Activated naive CD8-positive, alpha-beta T cell treated with anti-CD3 and anti-CD28 coated beads, Interleukin-2, amount 50 U/mL, for 24 hours (primary cell): ENCODE measurements around the gene MPND.

Experiments
- ATAC-seq: fragments of 150-1000 bp; cut with Tn5 transposase; one replicate; pipeline ENCODE4 v1.10.0; 2021
- DNase-seq: peaks from one replicate; pipeline ENCODE4 v3.0.0; 2021
- H3K27ac Mint-ChIP-seq: one replicate; pipeline ENCODE4 v1.8.0; 2021; ENCODE audit warnings: mild to moderate bottlenecking, mixed read lengths
- H3K27me3 Mint-ChIP-seq: one replicate; pipeline ENCODE4 v1.8.0; 2021; ENCODE audit warnings: mixed read lengths
- H3K36me3 Mint-ChIP-seq: one replicate; pipeline ENCODE4 v1.8.0; 2021; ENCODE audit warnings: low read depth, mixed read lengths
- H3K4me1 Mint-ChIP-seq: one replicate; pipeline ENCODE4 v1.8.0; 2021; ENCODE audit warnings: mixed read lengths
- H3K4me3 Mint-ChIP-seq: one replicate; pipeline ENCODE4 v1.8.0; 2021; ENCODE audit warnings: mild to moderate bottlenecking, moderate library complexity, mixed read lengths
- H3K9me3 Mint-ChIP-seq: one replicate; pipeline ENCODE4 v1.8.0; 2021; ENCODE audit warnings: mixed read lengths

Gene MPND, protein sequence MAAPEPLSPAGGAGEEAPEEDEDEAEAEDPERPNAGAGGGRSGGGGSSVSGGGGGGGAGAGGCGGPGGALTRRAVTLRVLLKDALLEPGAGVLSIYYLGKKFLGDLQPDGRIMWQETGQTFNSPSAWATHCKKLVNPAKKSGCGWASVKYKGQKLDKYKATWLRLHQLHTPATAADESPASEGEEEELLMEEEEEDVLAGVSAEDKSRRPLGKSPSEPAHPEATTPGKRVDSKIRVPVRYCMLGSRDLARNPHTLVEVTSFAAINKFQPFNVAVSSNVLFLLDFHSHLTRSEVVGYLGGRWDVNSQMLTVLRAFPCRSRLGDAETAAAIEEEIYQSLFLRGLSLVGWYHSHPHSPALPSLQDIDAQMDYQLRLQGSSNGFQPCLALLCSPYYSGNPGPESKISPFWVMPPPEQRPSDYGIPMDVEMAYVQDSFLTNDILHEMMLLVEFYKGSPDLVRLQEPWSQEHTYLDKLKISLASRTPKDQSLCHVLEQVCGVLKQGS

DNA sequence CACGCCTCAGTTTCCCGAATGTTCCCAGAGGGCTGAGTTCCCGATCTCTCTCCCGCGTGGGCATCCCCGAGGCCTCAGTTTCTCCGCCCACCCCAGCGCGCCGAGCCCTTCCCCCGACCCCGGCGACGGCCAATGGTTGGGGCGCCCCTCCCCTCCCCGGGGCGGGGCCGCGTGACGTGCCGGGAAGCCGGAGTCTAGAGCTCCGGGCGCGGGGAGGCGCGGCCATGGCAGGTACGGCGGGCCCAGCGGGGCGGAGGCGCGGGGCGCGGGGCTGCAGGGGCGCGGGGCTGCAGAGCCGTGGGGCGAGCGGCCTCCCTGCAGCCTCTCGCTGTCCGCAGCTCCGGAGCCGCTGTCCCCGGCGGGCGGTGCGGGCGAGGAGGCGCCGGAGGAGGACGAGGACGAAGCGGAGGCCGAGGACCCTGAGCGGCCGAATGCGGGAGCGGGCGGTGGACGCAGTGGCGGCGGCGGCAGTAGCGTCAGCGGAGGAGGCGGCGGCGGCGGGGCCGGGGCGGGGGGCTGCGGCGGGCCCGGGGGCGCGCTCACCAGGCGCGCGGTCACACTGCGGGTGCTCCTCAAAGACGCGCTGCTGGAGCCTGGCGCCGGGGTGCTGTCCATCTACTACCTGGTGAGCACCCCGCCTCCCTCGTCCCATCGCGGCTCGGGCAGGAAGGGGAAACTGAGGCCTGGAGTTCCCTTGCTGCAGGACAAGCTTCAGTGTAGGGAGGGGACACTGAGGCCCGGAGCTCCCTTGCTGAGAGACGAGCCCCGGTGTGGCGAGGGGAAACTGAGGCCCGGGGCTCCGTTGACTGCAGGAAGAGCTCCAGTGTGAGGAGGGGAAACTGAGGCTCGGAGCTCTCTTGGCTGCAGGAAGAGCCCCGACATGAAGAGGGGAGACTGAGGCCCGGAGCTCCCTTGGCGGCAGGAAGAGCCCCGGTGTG is at the start of gene MPND:
TSS of gene MPND (plus strand) at position 193 of the 938 bp plus-strand sequence. CDS start at position 225, 32 bp downstream.
- no peaks in the 10 kb centered on the region for H3K9me3 Mint-ChIP-seq
- peak; percentile 67 for ATAC-seq
- H3K4me3 Mint-ChIP-seq: peak within 1 kb of the TSS; percentile 86

GRCh38 chr19:4294389-4294788 is 49.0 kb upstream of the MPND start:
- no peaks in the 10 kb centered on the region for H3K27me3 Mint-ChIP-seq
- ATAC-seq: no peak
- H3K36me3 Mint-ChIP-seq: no peaks in the 10 kb centered on the region
- no peak overlapping the region for H3K4me3 Mint-ChIP-seq
- peaks cover 9% of the 10 kb centered on the region for H3K4me1 Mint-ChIP-seq
- DNase-seq: no peak
- H3K27ac Mint-ChIP-seq: no peak overlapping the region
- no peaks in the 10 kb centered on the region for H3K9me3 Mint-ChIP-seq

More for the DNA sequence above, at the start of gene MPND:
- H3K27me3 Mint-ChIP-seq: peaks cover 2% of the 10 kb centered on the region
- H3K27ac Mint-ChIP-seq: peak within 1 kb of the TSS; percentile 96
- peaks cover 5% of the 10 kb centered on the region for H3K36me3 Mint-ChIP-seq
- peaks cover 21% of the 10 kb centered on the region for H3K4me1 Mint-ChIP-seq
- DNase-seq: peak; percentile 97

DNA sequence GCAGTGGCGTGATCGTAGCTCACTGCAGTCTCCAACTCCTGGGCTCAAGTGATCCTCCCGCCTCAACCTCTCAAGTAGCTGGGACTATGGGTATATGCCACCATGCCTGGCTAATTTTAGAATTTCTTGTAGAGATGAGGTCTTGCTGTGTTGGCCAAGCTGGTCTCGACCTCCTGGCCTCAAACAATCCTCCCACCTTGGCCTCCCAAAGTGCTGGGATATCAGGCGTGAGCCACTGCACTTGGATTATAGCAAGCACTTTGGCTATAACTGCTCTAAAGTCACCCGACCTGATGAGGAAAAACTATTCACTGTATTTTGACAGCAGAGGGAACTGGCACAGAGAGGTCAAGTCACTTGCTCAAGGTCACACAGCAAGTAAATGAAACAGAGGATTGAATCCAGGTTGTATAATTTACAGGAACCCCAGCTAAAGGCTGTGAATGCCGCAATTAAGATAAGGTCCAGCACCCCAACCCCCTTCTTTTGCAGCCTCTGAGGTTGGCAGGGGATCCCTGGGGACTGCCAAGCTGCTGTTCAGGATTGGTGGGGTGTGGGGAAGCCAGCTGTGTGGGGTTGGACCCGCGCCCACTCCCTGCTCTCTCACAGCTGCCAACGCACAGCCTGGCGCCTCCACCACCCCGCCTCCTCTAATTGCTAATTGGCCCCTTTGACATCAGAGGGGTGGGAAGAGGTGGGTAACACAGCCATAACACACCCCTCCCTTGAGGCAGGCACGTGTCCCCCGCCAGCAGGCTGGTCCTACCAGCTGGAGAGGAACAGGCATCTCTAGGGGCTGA is 47.2 kb upstream of the MPND start:
- Mint-ChIP-seq H3K27me3 (no peaks in the 10 kb centered on the region), H3K27ac (no peak overlapping the region), H3K4me1 (peaks cover 13% of the 10 kb centered on the region), H3K4me3 (no peak overlapping the region), H3K9me3 (no peaks in the 10 kb centered on the region), H3K36me3 (no peaks in the 10 kb centered on the region)
- no peak for DNase-seq
- ATAC-seq: no peak

DNA sequence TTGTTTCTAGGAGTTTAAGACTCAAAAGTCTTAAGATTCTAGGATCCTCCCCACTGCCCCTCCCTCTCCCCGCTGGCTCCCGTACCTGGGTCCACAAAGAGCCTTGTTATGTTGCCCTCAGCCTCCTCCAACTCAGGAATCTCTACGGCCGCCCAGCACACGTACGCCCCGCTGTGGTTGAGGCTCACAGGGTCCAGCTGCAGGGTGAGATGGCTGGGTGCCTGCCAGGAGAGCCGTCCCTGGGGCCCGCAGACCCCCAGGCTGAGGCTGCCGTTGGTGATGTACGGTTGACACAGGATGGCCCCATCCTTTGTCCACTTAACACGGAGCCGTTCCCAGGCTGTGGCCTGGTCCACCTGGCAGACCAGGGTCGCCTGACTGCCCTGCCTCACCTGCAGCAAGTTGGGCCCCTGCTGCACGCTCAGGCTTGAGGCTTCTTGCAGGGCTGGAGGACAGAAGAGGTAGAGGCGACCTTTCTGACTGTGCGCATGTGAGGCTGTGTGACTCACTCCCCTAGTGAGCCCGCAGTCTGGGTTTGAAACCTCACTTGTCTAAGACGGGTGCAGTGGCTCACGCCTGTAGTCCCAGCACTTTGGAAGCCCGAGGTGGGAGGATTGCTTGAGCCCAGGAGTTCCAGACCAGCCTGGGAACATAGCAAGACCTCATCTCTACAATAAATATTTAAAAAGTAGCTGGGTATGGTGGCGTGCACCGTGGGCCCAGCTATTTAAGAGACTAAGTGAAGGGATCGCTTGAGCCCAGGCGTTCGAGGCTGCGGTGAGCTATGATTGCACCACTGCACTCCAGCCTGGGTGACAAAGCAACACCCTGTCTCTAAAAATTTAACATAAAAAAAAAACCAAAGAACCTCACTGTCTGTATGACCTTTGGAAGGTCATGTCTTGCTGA is 45.2 kb upstream of the MPND start:
- Mint-ChIP-seq H3K27me3 (no peaks in the 10 kb centered on the region), H3K36me3 (no peaks in the 10 kb centered on the region), H3K4me3 (no peak overlapping the region), H3K27ac (no peak overlapping the region), H3K4me1 (peaks cover 28% of the 10 kb centered on the region), H3K9me3 (no peaks in the 10 kb centered on the region)
- DNase-seq (peak; percentile 45), ATAC-seq (peak; percentile 96)

- DNase-seq (no peak), ATAC-seq (no peak)
- H3K36me3 Mint-ChIP-seq: no peaks in the 10 kb centered on the region
- H3K27ac Mint-ChIP-seq: no peak overlapping the region
- H3K4me1 Mint-ChIP-seq: peaks cover 33% of the 10 kb centered on the region
- no peaks in the 10 kb centered on the region for H3K9me3 Mint-ChIP-seq
- H3K27me3 Mint-ChIP-seq: no peaks in the 10 kb centered on the region
- no peak overlapping the region for H3K4me3 Mint-ChIP-seq
Observed at GRCh38 chr19:4298810-4299550, 44.4 kb upstream of the MPND start.

DNA sequence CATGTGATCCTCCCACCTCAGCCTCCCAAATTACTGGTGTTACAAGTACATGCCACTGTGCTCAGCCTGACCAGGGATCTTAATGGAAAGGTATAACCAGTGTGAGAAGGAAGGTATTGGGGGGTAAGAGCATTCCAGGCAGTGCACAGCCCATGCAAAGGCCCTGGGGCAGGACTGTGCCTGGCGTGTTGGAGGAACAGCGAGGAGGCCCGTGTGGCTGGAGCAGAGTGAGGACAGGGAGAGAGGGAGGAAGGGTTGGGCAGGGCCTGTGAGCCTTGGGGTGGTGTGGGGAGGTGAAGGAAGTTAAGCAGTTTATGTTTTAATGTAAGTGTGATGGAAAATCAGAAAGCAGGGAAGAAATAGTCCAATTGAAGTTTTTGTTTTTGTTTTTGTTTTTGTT is 42.8 kb upstream of the MPND start:
- no peaks in the 10 kb centered on the region for H3K9me3 Mint-ChIP-seq
- H3K4me3 Mint-ChIP-seq: no peak overlapping the region
- no peak overlapping the region for H3K27ac Mint-ChIP-seq

GRCh38 chr19:4301590-4302242 is 41.6 kb upstream of the MPND start:
- no peaks in the 10 kb centered on the region for H3K9me3 Mint-ChIP-seq
- no peak for ATAC-seq
- peak overlapping the region; percentile 73 for H3K4me3 Mint-ChIP-seq
- no peak for DNase-seq
- peaks cover 3% of the 10 kb centered on the region for H3K27me3 Mint-ChIP-seq
- H3K27ac Mint-ChIP-seq: peak overlapping the region; percentile 61
- no peaks in the 10 kb centered on the region for H3K36me3 Mint-ChIP-seq
- peaks cover 37% of the 10 kb centered on the region for H3K4me1 Mint-ChIP-seq

More for the DNA sequence above, 42.8 kb upstream of the MPND start:
- ATAC-seq (no peak), DNase-seq (no peak)
- Mint-ChIP-seq H3K27me3 (peaks cover 3% of the 10 kb centered on the region), H3K4me1 (peaks cover 37% of the 10 kb centered on the region), H3K36me3 (no peaks in the 10 kb centered on the region)

- Mint-ChIP-seq H3K36me3 (no peaks in the 10 kb centered on the region), H3K27ac (peak within 1 kb of the TSS; percentile 61), H3K27me3 (peaks cover 3% of the 10 kb centered on the region), H3K4me3 (peak within 1 kb of the TSS; percentile 73), H3K9me3 (no peaks in the 10 kb centered on the region), H3K4me1 (peaks cover 37% of the 10 kb centered on the region)
- ATAC-seq (no peak), DNase-seq (peak; percentile 39)
Observed at GRCh38 chr19:4302243-4302640, 41.1 kb upstream of the MPND start, which contains the start of gene TMIGD2. TMIGD2 (minus strand) TSS chr19:4302389; CDS start chr19:4302385, 4 bp downstream.

DNA sequence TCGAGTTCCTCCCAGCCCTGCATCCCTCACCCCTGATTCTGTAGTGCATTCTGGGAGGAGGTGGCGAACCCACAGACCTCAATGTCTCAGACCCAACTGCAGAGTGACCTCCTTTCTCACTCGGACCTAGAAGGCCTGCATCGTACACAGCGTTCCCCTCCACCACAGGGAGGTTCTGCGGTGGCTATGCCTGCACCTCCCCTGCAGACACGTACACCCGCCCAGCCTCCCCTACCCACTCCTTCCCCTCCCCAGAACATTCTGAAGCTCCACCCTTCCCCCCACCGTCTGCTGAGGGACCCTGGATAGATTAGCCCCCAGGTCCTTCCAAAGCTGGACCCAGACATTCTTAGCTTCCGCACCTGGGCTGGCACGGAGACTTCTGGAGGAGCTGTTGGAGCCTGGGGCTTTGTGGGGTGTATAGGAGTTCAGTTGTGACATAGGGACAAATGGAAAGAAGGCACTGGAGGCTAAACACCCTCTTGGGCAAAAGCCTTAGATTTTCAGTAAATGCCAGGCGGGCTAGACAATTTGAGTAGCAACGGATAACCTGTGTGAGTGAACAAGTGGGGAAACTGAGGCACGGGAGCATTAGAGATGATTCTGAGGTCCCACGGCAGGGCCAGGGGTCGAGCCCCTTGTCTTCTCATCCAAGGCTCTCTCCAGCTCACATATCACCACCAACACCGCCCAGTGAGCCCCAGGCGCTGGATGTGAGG is 39.4 kb upstream of the MPND start:
- Mint-ChIP-seq H3K27me3 (peaks cover 3% of the 10 kb centered on the region), H3K27ac (peak overlapping the region; percentile 68), H3K4me1 (peaks cover 28% of the 10 kb centered on the region), H3K36me3 (no peaks in the 10 kb centered on the region), H3K4me3 (peak overlapping the region; percentile 63), H3K9me3 (no peaks in the 10 kb centered on the region)
- no peak for ATAC-seq
- DNase-seq: peak; percentile 19

DNA sequence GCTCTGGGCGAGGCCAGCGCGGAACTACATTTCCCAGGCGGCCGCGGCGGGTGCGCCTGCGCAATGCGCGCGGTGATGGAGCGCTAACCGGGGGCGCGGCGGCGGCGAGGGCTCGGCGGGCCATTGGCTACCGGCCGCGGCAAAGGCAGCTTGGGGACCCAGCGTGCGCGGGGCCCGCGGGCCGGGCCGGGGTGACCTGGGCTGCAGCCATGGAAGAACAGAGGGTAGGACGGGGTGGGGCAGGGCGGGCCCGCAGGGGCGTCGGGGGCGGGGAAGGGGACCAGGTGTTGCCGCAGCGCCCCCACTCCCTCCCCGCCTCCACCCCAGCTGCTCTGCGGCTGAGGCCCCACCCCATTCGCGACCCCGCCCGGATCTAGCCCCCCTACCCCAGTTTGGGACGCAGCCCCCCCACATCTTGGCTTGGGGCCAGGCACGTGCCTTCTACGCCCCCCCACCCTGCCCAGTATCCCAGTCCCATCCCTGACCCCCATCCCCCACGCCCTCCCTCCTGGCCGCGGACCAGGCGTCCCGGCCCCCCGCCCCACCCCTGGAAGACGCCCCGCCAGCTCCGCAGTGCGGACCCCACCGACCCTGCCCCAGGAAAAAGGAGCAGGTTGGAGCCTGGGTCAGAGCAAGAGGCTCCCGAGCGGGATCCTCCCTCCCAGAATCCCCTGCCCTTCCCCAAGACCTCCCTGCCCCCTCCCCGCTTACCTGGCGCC is 38.7 kb upstream of the MPND start, which contains the start of gene FSD1:
TSS of gene FSD1 (plus strand) at position 61 of the 719 bp plus-strand sequence. CDS start at position 210, 149 bp downstream.
- peak; percentile 88 for DNase-seq
- peaks cover 28% of the 10 kb centered on the region for H3K4me1 Mint-ChIP-seq
- ATAC-seq: peak; percentile 86
- H3K36me3 Mint-ChIP-seq: no peaks in the 10 kb centered on the region
- H3K4me3 Mint-ChIP-seq: peak within 1 kb of the TSS; percentile 63
- no peaks in the 10 kb centered on the region for H3K9me3 Mint-ChIP-seq
- H3K27me3 Mint-ChIP-seq: peaks cover 3% of the 10 kb centered on the region
- H3K27ac Mint-ChIP-seq: peak within 1 kb of the TSS; percentile 68

- no peak for ATAC-seq
- H3K4me3 Mint-ChIP-seq: peak overlapping the region; percentile 54
- no peak overlapping the region for H3K27ac Mint-ChIP-seq
- H3K27me3 Mint-ChIP-seq: peaks cover 3% of the 10 kb centered on the region
- H3K36me3 Mint-ChIP-seq: no peaks in the 10 kb centered on the region
- no peaks in the 10 kb centered on the region for H3K9me3 Mint-ChIP-seq
- no peak for DNase-seq
- peaks cover 28% of the 10 kb centered on the region for H3K4me1 Mint-ChIP-seq
Observed at GRCh38 chr19:4305257-4305612, 38.1 kb upstream of the MPND start.
